IMR-90 (cell line): ENCODE data around the gene SPATA13. TPM values are rescaled to one million over a fixed set of nuclear protein-coding genes. Genes with fewer than 3 reads are reported as not detected.

Experiments
- ATAC-seq: fragments of 200-7000 bp; cut with Tn5 transposase; 2 replicates; pipeline ENCODE4 v1.9.1; 2020; ENCODE audit warnings: low read depth, mild to moderate bottlenecking, moderate library complexity
- BruUV-seq: library from RNA; stranded (reverse); fragments of 400-500 nt; replicated peaks from 2 replicates; lab custom pipeline; 2021; lab: Mats Ljungman, UMichigan
- CTCF ChIA-PET: fragments of 300-600 bp; formaldehyde crosslinking; extraction: SDS; loops from one replicate; lab custom pipeline; 2021; ENCODE audit warnings: antibody characterized with exemption; lab: Yijun Ruan, JAX
- POLR2A ChIA-PET: fragments of 300-600 bp; sonication (Branson Sonifier 250); formaldehyde crosslinking; loops from one replicate; lab custom pipeline; 2022; ENCODE audit warnings: antibody characterized with exemption; ENCODE audit not compliant: unreplicated experiment; lab: Charles Lee
- DNase-seq: peaks from one replicate; pipeline ENCODE4 v3.0.0; 2013
- H2AFZ ChIP-seq: replicated peaks from 2 replicates; pipeline ENCODE3; 2013; ENCODE audit warnings: low read length, mild to moderate bottlenecking; ENCODE audit not compliant: poor library complexity
- H2AK5ac ChIP-seq: 2 replicates; pipeline ENCODE4 v1.6.1; 2013; ENCODE audit warnings: low read depth, low read length, inconsistent platforms
- H2AK9ac ChIP-seq: replicated peaks from 2 replicates; pipeline ENCODE3; 2013; ENCODE audit warnings: mild to moderate bottlenecking, low read depth, low read length, moderate library complexity; ENCODE audit not compliant: poor library complexity
- H2BK120ac ChIP-seq: 2 replicates; pipeline ENCODE4 v1.6.1; 2013; ENCODE audit warnings: low read depth, low read length, inconsistent platforms
- H2BK15ac ChIP-seq: 3 replicates; pipeline ENCODE4 v1.6.1; 2013; ENCODE audit warnings: low read depth, low read length, inconsistent platforms
- H2BK20ac ChIP-seq: 2 replicates; pipeline ENCODE4 v1.6.1; 2013; ENCODE audit warnings: low read depth, mild to moderate bottlenecking, inconsistent platforms, low read length, moderate library complexity
- H2BK5ac ChIP-seq: 2 replicates; pipeline ENCODE4 v1.6.1; 2013; ENCODE audit warnings: mild to moderate bottlenecking, low read depth, low read length, inconsistent platforms; ENCODE audit not compliant: poor library complexity, severe bottlenecking
- H3K14ac ChIP-seq: replicated peaks from 2 replicates; pipeline ENCODE4 v1.6.1; 2013; ENCODE audit warnings: low read depth, low read length, inconsistent platforms
- H3K18ac ChIP-seq: 2 replicates; pipeline ENCODE4 v1.6.1; 2013; ENCODE audit warnings: low read depth, low read length, control low read depth
- H3K23ac ChIP-seq: 2 replicates; pipeline ENCODE4 v1.6.1; 2013; ENCODE audit warnings: low read depth, low read length, inconsistent platforms
- H3K27ac ChIP-seq: 2 replicates; pipeline ENCODE4 v1.5.1; 2013; ENCODE audit warnings: mild to moderate bottlenecking, control low read depth, low read length; ENCODE audit not compliant: insufficient read depth
- H3K27me3 ChIP-seq: 2 replicates; pipeline ENCODE4 v1.6.1; 2013; ENCODE audit warnings: low read length; ENCODE audit not compliant: control insufficient read depth, insufficient read depth
- H3K36me3 ChIP-seq: 2 replicates; pipeline ENCODE4 v1.6.1; 2013; ENCODE audit warnings: low read length, mixed read lengths; ENCODE audit not compliant: control insufficient read depth, insufficient read depth
- H3K4ac ChIP-seq: 2 replicates; pipeline ENCODE4 v1.6.1; 2013; ENCODE audit warnings: low read depth, low read length, inconsistent platforms
- H3K4me1 ChIP-seq: 2 replicates; pipeline ENCODE4 v1.6.1; 2013; ENCODE audit warnings: low read length, mixed read lengths; ENCODE audit not compliant: control insufficient read depth, insufficient read depth
- H3K4me2 ChIP-seq: 2 replicates; pipeline ENCODE4 v1.6.1; 2013; ENCODE audit warnings: low read depth, mild to moderate bottlenecking, control low read depth, low read length, moderate library complexity
- H3K4me3 ChIP-seq: 2 replicates; pipeline ENCODE4 v1.5.1; 2013; ENCODE audit warnings: low read depth, mild to moderate bottlenecking, control low read depth, low read length, moderate library complexity; ENCODE audit not compliant: insufficient read depth
- H3K56ac ChIP-seq: 2 replicates; pipeline ENCODE4 v1.6.1; 2013; ENCODE audit warnings: low read length, inconsistent platforms; ENCODE audit not compliant: insufficient read depth; ENCODE audit errors: extremely low read depth
- H3K79me1 ChIP-seq, 2 experiments: 2 replicates each; pipeline ENCODE4 v1.6.1; 2013; ENCODE audit warnings: low read length in 2 of 2, inconsistent platforms in 1 of 2, low read depth in 1 of 2
- H3K9ac ChIP-seq: 2 replicates; pipeline ENCODE4 v1.6.1; 2013; ENCODE audit warnings: low read depth, low read length, control low read depth
- H3K9me1 ChIP-seq: 2 replicates; pipeline ENCODE4 v1.6.1; 2013; ENCODE audit warnings: low read length, inconsistent platforms; ENCODE audit not compliant: insufficient read depth
- H3K9me3 ChIP-seq: 2 replicates; pipeline ENCODE4 v1.6.1; 2013; ENCODE audit warnings: low read length; ENCODE audit not compliant: control insufficient read depth, insufficient read depth
- H4K20me1 ChIP-seq: 2 replicates; pipeline ENCODE4 v1.6.1; 2013; ENCODE audit warnings: low read length, inconsistent platforms; ENCODE audit not compliant: insufficient read depth
- H4K5ac ChIP-seq: 2 replicates; pipeline ENCODE4 v1.6.1; 2013; ENCODE audit warnings: mild to moderate bottlenecking, low read depth, low read length, control low read depth
- H4K8ac ChIP-seq, 2 experiments: 2 replicates each; pipeline ENCODE4 v1.6.1; 2013; ENCODE audit warnings: low read depth in 2 of 2, low read length in 2 of 2, control low read depth in 1 of 2, inconsistent platforms in 1 of 2
- H4K91ac ChIP-seq: 2 replicates; pipeline ENCODE4 v1.6.1; 2013; ENCODE audit warnings: low read depth, low read length, inconsistent platforms; ENCODE audit not compliant: insufficient read depth
- BHLHE40 ChIP-seq: fragments of 150-350 bp; IDR thresholded peaks from 2 replicates; pipeline ENCODE4 v1.6.1; 2016; ENCODE audit warnings: mild to moderate bottlenecking, low read depth, low read length
- CEBPB ChIP-seq: IDR thresholded peaks from 2 replicates; pipeline ENCODE4 v1.6.1; 2012; ENCODE audit warnings: low read depth, low read length, improper control_type of control experiment
- CHD1 ChIP-seq: IDR thresholded peaks from 2 replicates; pipeline ENCODE4 v1.6.1; 2012; ENCODE audit warnings: low read depth, low read length, improper control_type of control experiment
- CTCF ChIP-seq: conservative IDR thresholded peaks from 2 replicates; pipeline ENCODE4 v1.5.1; 2012; ENCODE audit warnings: mild to moderate bottlenecking, low read depth, low read length, improper control_type of control experiment
- MAFK ChIP-seq: IDR thresholded peaks from 2 replicates; pipeline ENCODE4 v1.6.1; 2012; ENCODE audit warnings: low read depth, low read length, improper control_type of control experiment
- MXI1 ChIP-seq: IDR thresholded peaks from 2 replicates; pipeline ENCODE4 v1.6.1; 2012; ENCODE audit warnings: low read depth, mild to moderate bottlenecking, low read length, moderate library complexity, borderline replicate concordance
- POLR2A ChIP-seq: IDR thresholded peaks from 2 replicates; pipeline ENCODE4 v1.6.1; 2012; ENCODE audit warnings: mild to moderate bottlenecking, low read depth, low read length
- RAD21 ChIP-seq: IDR thresholded peaks from 2 replicates; pipeline ENCODE4 v1.6.1; 2012; ENCODE audit warnings: low read length, improper control_type of control experiment
- RCOR1 ChIP-seq: IDR thresholded peaks from 2 replicates; pipeline ENCODE4 v1.6.1; 2012; ENCODE audit warnings: mild to moderate bottlenecking, low read length, improper control_type of control experiment; ENCODE audit not compliant: insufficient replicate concordance
- RFX5 ChIP-seq: IDR thresholded peaks from 2 replicates; pipeline ENCODE4 v1.8.0; 2012; ENCODE audit warnings: low read depth, mild to moderate bottlenecking, low read length, moderate library complexity
- SMC3 ChIP-seq: fragments of 150-350 bp; IDR thresholded peaks from 2 replicates; pipeline ENCODE4 v1.6.1; 2016; ENCODE audit warnings: low read depth, mild to moderate bottlenecking, antibody characterized with exemption, low read length, moderate library complexity
- WGBS, 2 experiments: methylation state at CpG; one replicate each; pipeline versions ENCODE4 v1.1.5 to v1.1.7; 2013; ENCODE audit warnings: missing lambda C conversion rate in 2 of 2; ENCODE audit not compliant: insufficient read length in 1 of 2; ENCODE audit errors: extremely low coverage in 2 of 2; 5-methylcytosine and 5-hydroxymethylcytosine counted together
- dilution Hi-C: fragments of 300-500 bp; cut with HindIII; formaldehyde crosslinking; loops from one replicate; pipeline ENCODE4 v1.14.3; 2018; ENCODE audit warnings: low sequenced_read_pairs; ENCODE audit not compliant: unreplicated experiment
- in situ Hi-C: fragments of 300-500 bp; cut with MboI; formaldehyde crosslinking; loops from 3 replicates; pipeline ENCODE4 v1.14.3; 2019; ENCODE audit warnings: low sequenced_read_pairs, inconsistent platforms, mixed read lengths
- intact Hi-C: fragments of 100-400 bp; cut with micrococcal nuclease; formaldehyde crosslinking; loops from 2 replicates; pipeline ENCODE4 v1.10.0; 2022
- polyA plus RNA-seq, 3 experiments: library from polyadenylated mRNA; depleted of rRNA; stranded (reverse); fragments of >200 nt; gene quantifications; 2 replicates each; pipeline ENCODE4 v1.2.3, GENCODE V29; 2012; ENCODE audit warnings: low replicate concordance in 1 of 3
- total RNA-seq: library from RNA; depleted of rRNA; stranded (reverse); fragments of >200 nt; gene quantifications from 2 replicates; pipeline ENCODE4 v1.2.3, GENCODE V29; 2012
- TF ChIP-seq, protein P1 (sequence below): fragments of 150-350 bp; IDR thresholded peaks from 2 replicates; pipeline ENCODE4 v1.6.1; 2016; ENCODE audit warnings: low read depth, mild to moderate bottlenecking, low read length, moderate library complexity, borderline replicate concordance
- TF ChIP-seq, protein P2 (sequence below): fragments of 150-350 bp; IDR thresholded peaks from 2 replicates; pipeline ENCODE4 v1.6.1; 2017; ENCODE audit warnings: mild to moderate bottlenecking, antibody characterized with exemption, low read length, low read depth

SPATA13 gene
- total and polyA plus RNA-seq, 2 of the 4 experiments (the other 2 are of a cell fraction) = 10.5 to 12.5 TPM

- ChIA-PET POLR2A (no interaction called here), CTCF (no interaction called here)
- Histone ChIP-seq H3K27me3 (no peaks in the 10 kb centered on the region), H4K20me1 (no peaks in the 10 kb centered on the region), H3K36me3 (peaks cover 44% of the 10 kb centered on the region), H3K23ac (no peak overlapping the region), H2BK15ac (no peak overlapping the region), H3K4ac (peak overlapping the region; percentile 16; the same call in 1 of the 2 replicates), H3K9me1 (peaks cover 12% of the 10 kb centered on the region), H2BK20ac (peak overlapping the region; percentile 23; the same call in 1 of the 2 replicates), H2AK5ac (no peak overlapping the region), H3K27ac (no peak overlapping the region), H4K8ac (no peak overlapping the region), H2AFZ (no peak overlapping the region), H2AK9ac (no peak overlapping the region), H3K18ac (no peak overlapping the region), H3K4me2 (no peak overlapping the region), H4K5ac (no peak overlapping the region), H2BK5ac (peak overlapping the region; percentile 38), H3K14ac (0 out of 2 replicates have a peak overlapping the region, but pooled peaks have one; percentile 59), H3K9me3 (no peaks in the 10 kb centered on the region), H3K4me3 (no peak overlapping the region), H3K4me1 (peaks cover 2% of the 10 kb centered on the region), H3K9ac (no peak overlapping the region), H2BK120ac (no peak overlapping the region), H3K79me1 (peaks cover 0 to 4% of the 10 kb centered on the region in 2 experiments; a peak in 1 of 4 replicates), H4K91ac (no peak overlapping the region), H3K56ac (no peak overlapping the region)
- TF ChIP-seq, protein P1, sequence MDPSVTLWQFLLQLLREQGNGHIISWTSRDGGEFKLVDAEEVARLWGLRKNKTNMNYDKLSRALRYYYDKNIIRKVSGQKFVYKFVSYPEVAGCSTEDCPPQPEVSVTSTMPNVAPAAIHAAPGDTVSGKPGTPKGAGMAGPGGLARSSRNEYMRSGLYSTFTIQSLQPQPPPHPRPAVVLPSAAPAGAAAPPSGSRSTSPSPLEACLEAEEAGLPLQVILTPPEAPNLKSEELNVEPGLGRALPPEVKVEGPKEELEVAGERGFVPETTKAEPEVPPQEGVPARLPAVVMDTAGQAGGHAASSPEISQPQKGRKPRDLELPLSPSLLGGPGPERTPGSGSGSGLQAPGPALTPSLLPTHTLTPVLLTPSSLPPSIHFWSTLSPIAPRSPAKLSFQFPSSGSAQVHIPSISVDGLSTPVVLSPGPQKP = no peak
- TF ChIP-seq CHD1 = no peak
- no peak for TF ChIP-seq RAD21
- TF ChIP-seq RCOR1 = no peak
- no peak for TF ChIP-seq BHLHE40
- no peak for TF ChIP-seq RFX5
- TF ChIP-seq MXI1 = no peak
- no peak for TF ChIP-seq MAFK
- TF ChIP-seq, protein P2, sequence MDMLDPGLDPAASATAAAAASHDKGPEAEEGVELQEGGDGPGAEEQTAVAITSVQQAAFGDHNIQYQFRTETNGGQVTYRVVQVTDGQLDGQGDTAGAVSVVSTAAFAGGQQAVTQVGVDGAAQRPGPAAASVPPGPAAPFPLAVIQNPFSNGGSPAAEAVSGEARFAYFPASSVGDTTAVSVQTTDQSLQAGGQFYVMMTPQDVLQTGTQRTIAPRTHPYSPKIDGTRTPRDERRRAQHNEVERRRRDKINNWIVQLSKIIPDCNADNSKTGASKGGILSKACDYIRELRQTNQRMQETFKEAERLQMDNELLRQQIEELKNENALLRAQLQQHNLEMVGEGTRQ = no peak
- no peak for TF ChIP-seq POLR2A
- no peak for TF ChIP-seq CTCF
- TF ChIP-seq SMC3 = no peak
- no peak for TF ChIP-seq CEBPB
- no peak for ATAC-seq
- 98% methylated on average over 6 of the region's 8 CpGs; no CpG with 5 or more reads in 1 of the 2 experiments for WGBS, 2 experiments
- no peak for DNase-seq
- dilution Hi-C loops = no loop called here
- in situ Hi-C loops = no loop called here
- no TSS peak for BruUV-seq
- intact Hi-C loops = no loop called here
Observed at GRCh38 chr13:24287748-24288287, 127.3 kb downstream of the SPATA13 start.
